Epithelial cell of esophagus (primary cell): ENCODE measurements around the gene GPER1.

Experiments used
- DNase-seq: peaks from one replicate; pipeline ENCODE4 v3.0.0; 2010; ENCODE audit warnings: low read depth
- H3K4me3 ChIP-seq: 2 replicates; pipeline ENCODE4 v1.5.1; 2011; ENCODE audit warnings: mild to moderate bottlenecking, low read length, control low read depth
- TF ChIP-seq, protein P1 (sequence below): IDR thresholded peaks from 2 replicates; pipeline ENCODE4 v1.5.1; 2011; ENCODE audit warnings: low read depth, mild to moderate bottlenecking, low read length, control low read depth, inconsistent platforms; ENCODE audit not compliant: insufficient read depth; ENCODE audit errors: missing control alignments

Gene GPER1

DNA sequence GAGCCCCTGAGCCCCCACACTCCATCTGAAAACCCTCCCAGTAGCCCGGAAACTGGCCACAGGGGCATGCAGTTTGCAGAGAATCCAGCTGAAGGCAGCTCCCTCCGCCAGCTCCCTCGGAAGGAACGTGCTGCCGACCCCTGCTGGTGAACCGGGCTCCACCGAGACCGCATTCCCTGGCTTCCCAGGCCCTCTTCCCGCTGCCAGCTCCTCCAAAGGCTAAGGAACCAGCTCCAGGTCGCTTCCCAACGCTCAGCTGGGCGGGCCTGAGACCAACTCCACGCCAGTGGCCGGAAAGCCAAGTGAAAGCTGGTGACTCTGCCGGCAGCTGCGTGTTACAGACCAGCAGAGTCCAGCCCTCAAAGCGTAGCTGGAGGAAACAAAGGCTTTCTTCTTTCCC is 35.8 kb downstream of the GPER1 start:
- peak; percentile 16 for DNase-seq
- TF ChIP-seq, protein P1, sequence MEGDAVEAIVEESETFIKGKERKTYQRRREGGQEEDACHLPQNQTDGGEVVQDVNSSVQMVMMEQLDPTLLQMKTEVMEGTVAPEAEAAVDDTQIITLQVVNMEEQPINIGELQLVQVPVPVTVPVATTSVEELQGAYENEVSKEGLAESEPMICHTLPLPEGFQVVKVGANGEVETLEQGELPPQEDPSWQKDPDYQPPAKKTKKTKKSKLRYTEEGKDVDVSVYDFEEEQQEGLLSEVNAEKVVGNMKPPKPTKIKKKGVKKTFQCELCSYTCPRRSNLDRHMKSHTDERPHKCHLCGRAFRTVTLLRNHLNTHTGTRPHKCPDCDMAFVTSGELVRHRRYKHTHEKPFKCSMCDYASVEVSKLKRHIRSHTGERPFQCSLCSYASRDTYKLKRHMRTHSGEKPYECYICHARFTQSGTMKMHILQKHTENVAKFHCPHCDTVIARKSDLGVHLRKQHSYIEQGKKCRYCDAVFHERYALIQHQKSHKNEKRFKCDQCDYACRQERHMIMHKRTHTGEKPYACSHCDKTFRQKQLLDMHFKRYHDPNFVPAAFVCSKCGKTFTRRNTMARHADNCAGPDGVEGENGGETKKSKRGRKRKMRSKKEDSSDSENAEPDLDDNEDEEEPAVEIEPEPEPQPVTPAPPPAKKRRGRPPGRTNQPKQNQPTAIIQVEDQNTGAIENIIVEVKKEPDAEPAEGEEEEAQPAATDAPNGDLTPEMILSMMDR: peak; percentile 21
- H3K4me3 ChIP-seq: no peak overlapping the region

DNA sequence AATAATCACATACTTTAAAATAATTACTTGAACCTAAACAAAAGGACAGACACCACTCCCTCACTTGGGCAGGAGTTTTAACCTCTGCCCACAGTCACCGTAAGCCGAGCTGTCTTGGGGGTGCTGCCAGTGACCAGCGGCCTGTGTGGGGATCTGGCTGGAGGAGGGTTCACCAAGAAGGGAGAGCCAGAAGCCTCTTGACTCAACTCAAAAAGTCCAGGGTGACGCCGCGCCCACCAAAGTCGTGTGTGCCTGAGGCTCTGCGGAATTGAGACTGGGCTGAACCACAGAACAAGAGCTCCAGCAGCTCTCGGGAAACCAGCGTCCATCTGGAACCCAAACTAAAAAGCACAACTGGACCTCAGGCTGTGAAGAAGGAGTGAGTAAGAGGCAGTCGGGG is 36.3 kb downstream of the GPER1 start:
- H3K4me3 ChIP-seq: no peak overlapping the region
- TF ChIP-seq, protein P1: no peak
- no peak for DNase-seq

DNA sequence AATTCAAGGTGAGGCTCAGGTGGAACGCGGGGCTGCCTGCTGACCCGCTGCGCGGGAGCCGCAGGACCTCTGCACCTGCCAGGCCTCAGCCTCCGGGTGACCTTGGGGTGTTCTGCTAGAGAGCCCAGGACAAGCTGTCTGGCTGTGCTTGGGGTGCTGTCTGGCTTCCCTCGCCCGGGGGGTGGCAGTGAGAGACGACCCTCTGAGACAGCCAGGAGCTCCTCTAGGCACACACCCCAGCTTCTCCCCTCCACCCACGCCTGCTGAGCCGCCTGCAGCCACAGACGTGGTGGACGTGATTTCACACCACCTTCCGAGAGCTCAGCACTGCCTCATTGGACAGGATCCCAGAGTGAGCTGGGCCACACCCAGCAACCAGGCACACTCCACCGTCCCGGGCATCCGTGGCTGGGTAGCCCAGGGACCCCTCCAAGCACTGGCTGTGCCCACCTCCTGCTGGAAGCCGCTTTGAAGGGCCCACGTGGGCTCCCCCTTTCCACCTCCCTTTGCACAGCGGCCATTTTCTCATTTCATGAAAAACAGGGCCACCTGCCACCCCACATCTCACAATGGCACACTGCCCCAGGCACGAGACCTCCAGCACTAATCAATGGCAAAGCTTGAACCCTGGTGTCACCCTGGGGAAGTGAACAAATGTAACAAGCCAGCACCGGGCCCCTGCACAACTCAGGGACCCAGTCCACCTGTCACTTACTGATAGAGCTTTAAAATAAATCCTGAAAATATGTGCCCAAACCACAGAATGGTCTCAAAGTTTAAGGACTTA is 37.1 kb downstream of the GPER1 start:
- TF ChIP-seq, protein P1: no peak
- DNase-seq: peak; percentile 28
- no peak overlapping the region for H3K4me3 ChIP-seq

DNA sequence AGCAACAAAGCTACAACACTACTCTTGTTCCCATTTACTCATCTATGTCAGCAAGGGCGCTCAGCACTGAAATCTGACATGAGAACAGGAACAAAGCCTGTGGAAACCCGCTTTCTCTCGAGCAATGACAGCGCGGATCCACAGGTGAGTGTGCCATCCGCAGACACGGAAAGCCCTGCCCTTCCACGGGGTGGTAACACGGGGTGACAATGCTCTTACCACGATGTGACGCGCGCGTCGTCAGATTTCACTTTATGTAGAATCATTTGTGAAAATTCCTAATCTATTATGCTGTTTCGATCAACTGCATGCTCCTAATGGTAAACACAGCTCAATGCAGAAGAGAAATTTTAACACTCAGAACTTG is 37.7 kb downstream of the GPER1 start:
- no peak for DNase-seq
- TF ChIP-seq, protein P1: no peak
- no peak overlapping the region for H3K4me3 ChIP-seq

DNA sequence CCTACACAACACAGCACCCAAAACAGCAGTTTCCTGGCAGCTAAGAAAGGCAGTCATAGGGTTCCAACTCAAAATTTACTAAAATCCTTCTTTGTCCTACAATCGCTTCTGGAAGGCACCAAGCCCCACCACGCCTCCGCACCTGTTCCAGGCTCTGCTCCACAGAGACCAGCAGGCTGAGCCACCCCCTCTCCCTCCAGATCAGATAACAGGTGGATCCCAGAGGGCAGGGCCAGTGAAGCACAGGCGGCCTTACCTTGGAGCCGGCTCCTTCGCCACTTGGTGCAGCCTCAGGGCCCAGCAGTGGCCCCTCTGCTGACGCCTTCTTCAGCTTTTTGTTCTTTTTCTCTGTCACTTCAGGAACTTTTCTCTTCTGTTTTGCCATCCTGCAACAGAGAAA is 39.1 kb downstream of the GPER1 start:
- no peak overlapping the region for H3K4me3 ChIP-seq
- no peak for DNase-seq
- TF ChIP-seq, protein P1: no peak

DNA sequence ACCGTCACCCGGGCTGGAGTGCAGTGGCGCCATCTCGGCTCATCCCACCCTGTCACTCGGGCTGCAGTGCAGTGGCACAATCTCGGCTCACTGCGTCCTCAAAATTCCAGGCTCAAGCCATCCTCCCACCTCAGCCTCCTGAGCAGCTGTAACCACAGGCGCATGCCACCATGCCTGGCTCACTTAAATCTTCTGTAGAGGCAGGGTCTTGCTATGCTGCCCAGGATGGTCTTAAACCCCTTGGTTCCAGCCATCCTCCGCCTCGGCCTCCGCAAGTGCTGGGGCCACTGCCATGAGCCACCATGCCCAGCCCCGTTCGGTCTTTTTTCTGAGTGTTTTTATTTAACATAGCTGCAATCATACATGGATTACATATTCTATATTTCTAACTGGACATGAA is 41.5 kb downstream of the GPER1 start:
- no peak overlapping the region for H3K4me3 ChIP-seq
- TF ChIP-seq, protein P1: no peak
- no peak for DNase-seq
